H1 (cell line): ENCODE results near the gene CD248.

Experiments used
- CBX5 ChIP-seq: fragments of 300-800, 300-1000 bp; sonication (generic); IDR thresholded peaks from 2 replicates; pipeline ENCODE4 v1.7.1; 2016; ENCODE audit warnings: antibody characterized with exemption, low read length, low read depth
- CTBP2 ChIP-seq: IDR thresholded peaks from 2 replicates; pipeline ENCODE4 v1.7.0; 2011; ENCODE audit warnings: borderline replicate concordance, mild to moderate bottlenecking, moderate library complexity, mixed read lengths, low read length; ENCODE audit not compliant: insufficient read depth, insufficient read length
- CTCF ChIP-seq, 3 experiments: IDR thresholded peaks; 1 replicate in 2 of 3; 2 replicates in 1 of 3; pipeline versions ENCODE4 v1.5.1 to v1.6.1; 2011; ENCODE audit warnings: low read length in 3 of 3, mild to moderate bottlenecking in 3 of 3, inconsistent platforms in 2 of 3, low read depth in 1 of 3, moderate library complexity in 1 of 3; ENCODE audit not compliant: insufficient read depth in 1 of 3; ENCODE audit errors: control extremely low read depth in 1 of 3
- EZH2 ChIP-seq: fragments of 200-600 bp; sonication (generic); IDR thresholded peaks from 2 replicates; pipeline ENCODE4 v1.7.1; 2012; ENCODE audit warnings: low read depth, mild to moderate bottlenecking, moderate library complexity, low read length, inconsistent platforms; ENCODE audit not compliant: severe bottlenecking
- KDM4A ChIP-seq: IDR thresholded peaks from one replicate; pipeline ENCODE4 v1.7.1; 2012; ENCODE audit warnings: low read depth, mild to moderate bottlenecking, moderate library complexity, low read length, inconsistent platforms; ENCODE audit not compliant: severe bottlenecking
- POLR2AphosphoS5 ChIP-seq: IDR thresholded peaks from 2 replicates; pipeline ENCODE4 v1.6.1; 2011; ENCODE audit warnings: low read depth, low read length
- POU5F1 ChIP-seq: IDR thresholded peaks from 2 replicates; pipeline ENCODE4 v1.6.1; 2011; ENCODE audit warnings: low read depth, mild to moderate bottlenecking, low read length, moderate library complexity
- TBP ChIP-seq: IDR thresholded peaks from 2 replicates; pipeline ENCODE4 v1.6.1; 2011; ENCODE audit warnings: low read depth, low read length, improper control_type of control experiment
- USF2 ChIP-seq: IDR thresholded peaks from 2 replicates; pipeline ENCODE4 v1.6.1; 2011; ENCODE audit warnings: low read length, improper control_type of control experiment

DNA sequence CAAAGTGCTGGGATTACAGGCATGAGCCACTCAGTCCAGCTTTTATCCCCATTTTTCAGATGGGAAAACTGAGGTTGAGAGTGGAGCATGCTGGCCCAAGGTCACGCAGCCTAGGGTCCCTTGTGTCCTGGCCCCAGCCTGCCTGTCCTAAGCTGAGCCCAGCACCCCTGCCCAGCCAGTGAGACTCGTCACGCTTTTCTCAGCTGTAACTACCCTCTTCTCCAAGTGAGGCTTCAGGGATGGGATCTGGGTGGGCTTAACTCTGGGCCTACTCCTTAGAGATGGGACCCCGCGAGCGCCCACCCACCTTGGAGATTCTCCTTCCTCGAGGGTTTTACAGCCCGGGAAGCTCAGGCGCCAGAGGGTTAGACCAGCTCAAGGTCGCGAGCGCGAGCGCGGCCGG is 25.5 kb downstream of the CD248 start:
- no peak for TF ChIP-seq CTCF (IDR thresholded peaks at IDR 0.05; ENCODE audit: control extremely low read depth in 1 of 3, insufficient read depth in 1 of 3, low read depth in 1 of 3, low read length in 3 of 3)
- TF ChIP-seq EZH2, result peak; percentile 40
- TF ChIP-seq KDM4A, result no peak
- TF ChIP-seq USF2, result no peak
- TF ChIP-seq CTBP2, result no peak
- TF ChIP-seq POLR2AphosphoS5, result no peak
- TF ChIP-seq CBX5, result no peak
- no peak for TF ChIP-seq TBP
- TF ChIP-seq POU5F1, result no peak
